Gastroesophageal sphincter (tissue), 4 donors: ENCODE results near the gene TESK1. TPM values are rescaled to one million over a fixed set of nuclear protein-coding genes. Genes with fewer than 3 reads are reported as not detected.

ENCODE experiments used
- ATAC-seq: fragments of 150-250 bp; one replicate; pipeline ENCODE4 v1.9.1; 2016; ENCODE audit warnings: mild to moderate bottlenecking, moderate library complexity
- H3K27ac ChIP-seq, 4 donors: fragments of 200-600 bp; sonication (generic) in 3 of 4; 1 replicate in 3 of 4; 2 replicates in 1 of 4; pipeline ENCODE4 v1.5.1; 2016 to 2019
- H3K27me3 ChIP-seq: fragments of 200-600 bp; sonication (generic); one replicate; pipeline ENCODE4 v1.5.1; 2019
- H3K36me3 ChIP-seq, 2 donors: fragments of 200-600 bp; sonication (generic); one replicate each; pipeline ENCODE4 v1.5.1; 2019; ENCODE audit warnings: control low read depth in 1 of 2
- H3K4me1 ChIP-seq, 3 donors: fragments of 200-600 bp; sonication (generic); 1 replicate in 2 of 3; 2 replicates in 1 of 3; pipeline ENCODE4 v1.5.1; 2016 to 2019; ENCODE audit warnings: control low read depth in 2 of 3
- H3K4me3 ChIP-seq, 2 donors: fragments of 200-600 bp; sonication (generic); one replicate each; pipeline ENCODE4 v1.5.1; 2019; ENCODE audit warnings: mild to moderate bottlenecking in 1 of 2, moderate library complexity in 1 of 2
- H3K9me3 ChIP-seq, 3 donors: fragments of 200-600 bp; sonication (generic); one replicate each; pipeline ENCODE4 v1.5.1; 2017 to 2019; ENCODE audit warnings: control low read depth in 2 of 3
- EP300 ChIP-seq: sonication (generic); formaldehyde crosslinking; IDR thresholded peaks from one replicate; pipeline ENCODE4 v1.6.1; 2017; ENCODE audit warnings: antibody characterized with exemption, mild to moderate bottlenecking
- POLR2A ChIP-seq, 2 donors: fragments of 450-650 bp; IDR thresholded peaks; one replicate each; pipeline ENCODE4 v1.6.1; 2017; ENCODE audit warnings: antibody characterized with exemption in 2 of 2, mild to moderate bottlenecking in 2 of 2, moderate library complexity in 1 of 2
- POLR2AphosphoS5 ChIP-seq: sonication (generic); formaldehyde crosslinking; IDR thresholded peaks from one replicate; pipeline ENCODE4 v1.6.1; 2017; ENCODE audit warnings: antibody characterized with exemption
- WGBS, 2 donors: methylation state at CpG; one replicate each; pipeline ENCODE4 v1.1.5; 2018; ENCODE audit warnings: low coverage in 1 of 2; 5-methylcytosine and 5-hydroxymethylcytosine counted together
- total RNA-seq, 4 donors: library from RNA; depleted of rRNA; stranded (reverse); fragments of >200 nt; gene quantifications; one replicate each; pipeline ENCODE4 v1.1.0, GENCODE V29; 2016
- TF ChIP-seq, protein P1 (sequence below), 4 experiments: fragments of 200-600 bp in 2 of 4; fragments of 450-650 bp in 2 of 4; sonication (generic) in 1 of 4; IDR thresholded peaks; one replicate each; pipeline ENCODE4 v1.5.1; 2017 to 2019; ENCODE audit warnings: antibody characterized with exemption in 4 of 4, mild to moderate bottlenecking in 2 of 4, moderate library complexity in 2 of 4

TESK1 gene
- total RNA-seq, 4 donors from 2014 or later, result 38.2 to 77.1 (median 40.2) TPM

DNA sequence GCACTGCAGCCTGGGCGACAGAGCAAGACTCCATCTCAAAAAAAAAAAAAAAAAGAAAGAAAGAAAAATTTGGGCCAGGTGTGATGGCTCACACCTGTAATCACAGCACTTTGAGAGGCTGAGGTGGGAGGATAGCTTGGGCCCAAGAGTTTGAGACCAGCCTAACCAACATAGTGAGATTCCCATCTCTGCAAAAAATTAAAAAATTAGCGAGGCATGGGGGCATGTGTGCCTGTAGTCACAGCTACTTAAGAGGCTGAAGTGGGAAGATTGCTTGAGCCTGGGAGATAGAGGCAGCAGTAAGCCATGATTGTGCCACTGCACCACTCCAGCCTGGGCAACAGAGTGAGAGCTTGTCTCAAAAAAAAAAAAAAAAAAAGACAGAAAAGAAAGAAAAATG lies 48.5 kb downstream of the TESK1 start:
- H3K36me3 ChIP-seq, result no peaks in the 10 kb centered on the region
- TF ChIP-seq, protein P1, sequence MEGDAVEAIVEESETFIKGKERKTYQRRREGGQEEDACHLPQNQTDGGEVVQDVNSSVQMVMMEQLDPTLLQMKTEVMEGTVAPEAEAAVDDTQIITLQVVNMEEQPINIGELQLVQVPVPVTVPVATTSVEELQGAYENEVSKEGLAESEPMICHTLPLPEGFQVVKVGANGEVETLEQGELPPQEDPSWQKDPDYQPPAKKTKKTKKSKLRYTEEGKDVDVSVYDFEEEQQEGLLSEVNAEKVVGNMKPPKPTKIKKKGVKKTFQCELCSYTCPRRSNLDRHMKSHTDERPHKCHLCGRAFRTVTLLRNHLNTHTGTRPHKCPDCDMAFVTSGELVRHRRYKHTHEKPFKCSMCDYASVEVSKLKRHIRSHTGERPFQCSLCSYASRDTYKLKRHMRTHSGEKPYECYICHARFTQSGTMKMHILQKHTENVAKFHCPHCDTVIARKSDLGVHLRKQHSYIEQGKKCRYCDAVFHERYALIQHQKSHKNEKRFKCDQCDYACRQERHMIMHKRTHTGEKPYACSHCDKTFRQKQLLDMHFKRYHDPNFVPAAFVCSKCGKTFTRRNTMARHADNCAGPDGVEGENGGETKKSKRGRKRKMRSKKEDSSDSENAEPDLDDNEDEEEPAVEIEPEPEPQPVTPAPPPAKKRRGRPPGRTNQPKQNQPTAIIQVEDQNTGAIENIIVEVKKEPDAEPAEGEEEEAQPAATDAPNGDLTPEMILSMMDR (IDR thresholded peaks at IDR 0.05), result no peak
- TF ChIP-seq POLR2AphosphoS5, result no peak
- no peak for TF ChIP-seq EP300
- TF ChIP-seq POLR2A (IDR thresholded peaks at IDR 0.05), result no peak
- H3K9me3 ChIP-seq, result no peaks in the 10 kb centered on the region
- H3K27ac ChIP-seq, result no peak overlapping the region
- ATAC-seq, result no peak
- no peak overlapping the region for H3K4me3 ChIP-seq
- peaks cover 0 to 25% (median 0%) of the 10 kb centered on the region in 3 donors for H3K4me1 ChIP-seq
- H3K27me3 ChIP-seq, result no peaks in the 10 kb centered on the region
- WGBS, 2 donors, result 80 to 83% methylated on average over 1 to 2 of the region's 2 CpGs

DNA sequence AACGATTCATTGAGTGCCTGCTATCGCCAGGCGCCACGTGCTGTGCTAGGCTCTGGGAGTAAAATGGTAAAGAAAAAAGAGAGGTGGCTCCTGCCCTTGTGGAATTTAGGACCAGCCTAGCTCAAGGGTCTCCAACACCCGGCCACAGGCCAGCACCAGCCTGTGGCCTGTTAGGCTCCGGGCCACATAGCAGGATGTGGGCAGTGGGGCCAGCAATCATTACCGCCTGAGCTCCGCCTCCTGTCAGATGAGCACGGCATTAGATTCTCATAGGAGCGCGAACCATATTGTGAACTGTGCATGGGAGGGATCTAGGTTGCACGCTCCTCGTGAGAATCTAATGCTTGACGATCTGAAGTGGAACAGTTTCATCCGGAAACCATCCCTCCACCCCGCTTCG lies 51.3 kb downstream of the TESK1 start:
- TF ChIP-seq EP300 (no peak), POLR2A (IDR thresholded peaks at IDR 0.05) (no peak), POLR2AphosphoS5 (no peak)
- TF ChIP-seq, protein P1 (IDR thresholded peaks at IDR 0.05), result no peak
- Histone ChIP-seq H3K36me3 (peaks cover 0 to 11% of the 10 kb centered on the region in 2 donors), H3K9me3 (no peaks in the 10 kb centered on the region), H3K27ac (peak overlapping the region; percentile 94 to 100 (median 100)), H3K4me1 (peaks cover 0 to 39% (median under 1%) of the 10 kb centered on the region in 3 donors), H3K4me3 (no peak overlapping the region), H3K27me3 (no peaks in the 10 kb centered on the region)
- WGBS, 2 donors, result 80% methylated on average over 8 of the region's 17 CpGs; no CpG with 5 or more reads in 1 of the 2 donors
- ATAC-seq, result no peak

DNA sequence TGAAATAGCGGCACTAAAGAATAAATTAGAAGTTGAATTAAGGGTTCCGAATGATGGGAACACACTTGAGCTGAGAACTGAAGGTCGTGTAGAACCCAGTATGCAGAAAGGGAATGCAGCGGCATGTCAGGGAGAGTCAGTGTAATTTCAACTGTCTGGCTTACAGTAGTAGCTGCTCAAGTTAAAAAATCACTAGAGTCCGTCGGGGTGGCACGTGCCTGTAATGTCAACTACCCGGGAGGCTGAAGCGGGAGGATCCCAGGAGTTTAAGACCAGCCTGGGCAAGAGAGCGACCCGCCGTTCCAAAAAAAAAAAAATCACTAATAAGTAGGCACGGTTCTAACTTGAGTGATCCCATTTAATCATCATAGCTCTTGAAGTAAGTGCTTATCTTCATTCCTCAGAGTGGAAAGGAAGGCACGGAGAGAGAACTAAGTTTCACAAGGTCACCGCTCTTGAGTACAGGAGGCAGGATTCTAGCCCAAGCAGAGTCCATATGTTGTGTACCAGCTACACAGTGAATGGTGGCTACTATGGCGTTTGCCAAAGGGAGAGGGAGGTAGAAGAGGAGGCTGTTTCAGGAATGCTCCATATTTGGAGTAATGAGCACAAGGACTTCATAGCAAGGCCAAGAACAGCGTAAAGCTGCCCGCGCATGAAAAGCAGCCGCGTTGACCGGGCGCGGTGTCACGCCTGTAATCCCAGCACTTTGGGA lies 51.9 kb downstream of the TESK1 start:
- peak; percentile 19 for ATAC-seq
- 18 to 20% methylated on average over 12 to 24 of the region's 25 CpGs for WGBS, 2 donors
- Histone ChIP-seq H3K27ac (peak overlapping the region; percentile 94 to 100 (median 100)), H3K4me1 (peaks cover 0 to 45% (median 7%) of the 10 kb centered on the region in 3 donors), H3K36me3 (peaks cover 0 to 11% of the 10 kb centered on the region in 2 donors), H3K27me3 (no peaks in the 10 kb centered on the region), H3K9me3 (no peaks in the 10 kb centered on the region), H3K4me3 (peak overlapping the region; percentile 1 to 97)
- TF ChIP-seq EP300, result no peak
- TF ChIP-seq POLR2AphosphoS5, result no peak

DNA sequence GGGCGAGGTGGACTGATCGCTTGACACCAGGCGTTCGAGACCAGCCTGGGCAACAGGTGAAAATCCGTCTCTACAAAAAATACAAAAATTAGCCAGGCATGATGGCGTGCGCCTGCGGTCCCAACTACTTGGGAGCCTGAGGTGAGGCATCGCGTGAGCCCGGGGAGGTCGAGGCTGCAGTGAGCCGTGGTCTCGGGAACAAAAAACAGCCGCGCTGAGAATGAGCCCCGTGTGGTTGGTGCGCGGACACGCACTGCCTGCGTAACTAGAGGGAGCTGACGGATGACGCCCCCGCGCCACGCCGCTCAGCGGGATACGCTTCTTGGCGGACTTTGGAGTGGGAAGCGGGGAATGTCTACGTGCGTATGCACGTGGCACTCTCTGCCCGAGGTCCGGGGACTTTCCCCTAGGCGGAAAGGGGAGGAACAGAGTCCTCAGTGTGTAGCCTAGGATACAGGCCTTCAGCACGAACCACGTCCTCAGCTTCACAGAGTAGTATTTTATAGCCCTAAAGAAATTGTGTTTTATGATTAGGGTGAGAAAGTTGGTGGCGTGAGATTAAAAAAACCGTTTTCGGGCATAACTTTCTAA lies 52.6 kb downstream of the TESK1 start, which contains the start of gene RMRP:
RMRP (minus strand) TSS at position 474 of the 591 bp plus-strand sequence.
- WGBS, 2 donors, result 0% methylated on average over 20 to 21 of the region's 42 CpGs
- peak; percentile 93 for ATAC-seq
- peaks cover 0 to 52% (median 8%) of the 10 kb centered on the region in 3 donors for H3K4me1 ChIP-seq
- TF ChIP-seq POLR2AphosphoS5, result peak; percentile 96
- peak; percentile 95 for TF ChIP-seq EP300
- TF ChIP-seq, protein P1 (IDR thresholded peaks at IDR 0.05), result peak in 3 of 4 experiments; percentile 32 to 74 (median 71)
- TF ChIP-seq POLR2A (IDR thresholded peaks at IDR 0.05), result peak; percentile 81 to 82
- no peaks in the 10 kb centered on the region for H3K9me3 ChIP-seq
- peak within 1 kb of the TSS; percentile 94 to 100 (median 100) for H3K27ac ChIP-seq
- peaks cover 0 to 11% of the 10 kb centered on the region in 2 donors for H3K36me3 ChIP-seq
- H3K27me3 ChIP-seq, result no peaks in the 10 kb centered on the region
- H3K4me3 ChIP-seq, result peak within 1 kb of the TSS; percentile 70 to 97

DNA sequence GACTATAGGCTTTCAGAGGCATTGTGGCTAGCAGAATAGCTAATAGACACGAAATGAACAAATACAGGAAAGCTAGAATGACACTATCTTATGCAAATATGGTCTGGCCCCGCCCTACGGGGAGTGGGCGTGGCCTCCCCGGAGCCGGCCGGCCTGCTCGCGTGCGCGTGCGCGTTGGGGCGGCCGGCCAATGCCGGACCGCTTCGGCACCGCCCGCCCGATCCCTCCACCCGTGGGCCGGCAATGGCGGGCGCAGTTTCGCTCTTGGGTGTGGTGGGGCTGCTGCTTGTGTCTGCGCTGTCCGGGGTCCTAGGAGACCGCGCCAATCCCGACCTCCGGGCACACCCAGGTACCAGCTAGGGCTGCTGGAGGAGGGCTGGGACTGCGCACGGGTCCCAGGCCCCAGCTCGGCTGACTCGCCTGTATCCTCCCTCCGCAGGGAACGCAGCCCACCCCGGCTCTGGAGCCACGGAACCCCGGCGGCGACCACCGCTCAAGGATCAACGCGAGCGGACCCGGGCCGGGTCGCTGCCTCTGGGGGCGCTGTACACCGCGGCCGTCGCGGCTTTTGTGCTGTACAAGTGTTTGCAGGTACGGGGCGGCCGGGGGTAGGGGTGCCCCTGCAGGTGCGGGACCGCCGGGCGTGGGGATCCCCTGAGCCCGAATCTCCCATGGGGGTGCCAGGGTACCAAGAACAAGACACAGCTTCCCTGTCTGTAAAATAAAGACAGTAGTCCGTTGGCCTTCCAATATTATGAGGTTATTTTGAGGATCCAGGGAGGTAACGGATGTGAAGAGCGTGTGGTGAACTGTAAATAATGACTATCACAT lies 53.3 kb downstream of the TESK1 start, which contains the start of gene CCDC107:
CCDC107 (plus strand) TSS at position 156 of the 831 bp plus-strand sequence; CDS start at position 244, 88 bp downstream.
- Histone ChIP-seq H3K4me3 (peak within 1 kb of the TSS; percentile 70 to 97), H3K27ac (peak within 1 kb of the TSS; percentile 94 to 100 (median 100)), H3K36me3 (peaks cover 0 to 11% of the 10 kb centered on the region in 2 donors), H3K9me3 (no peaks in the 10 kb centered on the region), H3K27me3 (no peaks in the 10 kb centered on the region), H3K4me1 (peaks cover 0 to 59% (median 8%) of the 10 kb centered on the region in 3 donors)
- peak; percentile 76 for ATAC-seq
- no peak for TF ChIP-seq EP300
- TF ChIP-seq, protein P1 (IDR thresholded peaks at IDR 0.05), result peak in 3 of 4 experiments; percentile 57 to 72 (median 69)
- peak; percentile 97 for TF ChIP-seq POLR2A (IDR thresholded peaks at IDR 0.05)
- peak; percentile 88 for TF ChIP-seq POLR2AphosphoS5
- 0 to 1% methylated on average over 7 to 18 of the region's 67 CpGs for WGBS, 2 donors
